Activated naive CD8-positive, alpha-beta T cell treated with anti-CD3 and anti-CD28 coated beads, Interleukin-2, amount 10 ng/mL, durations not matched to agents 7 days and 5 days (primary cell): ENCODE results near the gene MTM1. TPM values are rescaled to one million over a fixed set of nuclear protein-coding genes. Genes with fewer than 3 reads are reported as not detected.

Experiments
- ATAC-seq: fragments of 150-1000 bp; cut with Tn5 transposase; one replicate; pipeline ENCODE4 v1.10.0; 2021; ENCODE audit warnings: low read depth, moderate library complexity
- POLR2A ChIA-PET: fragments of 350-600 bp; sonication (Branson Sonifier 250); formaldehyde crosslinking; loops from one replicate; lab custom pipeline; 2021; ENCODE audit warnings: antibody characterized with exemption; lab: Charles Lee
- DNase-seq: peaks from one replicate; pipeline ENCODE4 v3.0.0; 2021
- H3K27ac Mint-ChIP-seq: one replicate; pipeline ENCODE4 v1.8.0; 2022; ENCODE audit warnings: mild to moderate bottlenecking, mixed read lengths
- H3K27me3 Mint-ChIP-seq: one replicate; pipeline ENCODE4 v1.8.0; 2022; ENCODE audit warnings: mild to moderate bottlenecking, moderate library complexity, mixed read lengths
- H3K36me3 Mint-ChIP-seq: one replicate; pipeline ENCODE4 v1.8.0; 2021; ENCODE audit warnings: mild to moderate bottlenecking, mixed read lengths
- H3K4me1 Mint-ChIP-seq: one replicate; pipeline ENCODE4 v1.8.0; 2021; ENCODE audit warnings: mixed read lengths
- H3K4me3 Mint-ChIP-seq: one replicate; pipeline ENCODE4 v1.8.0; 2022; ENCODE audit warnings: mild to moderate bottlenecking, moderate library complexity, mixed read lengths
- H3K9me3 Mint-ChIP-seq: one replicate; pipeline ENCODE4 v1.8.0; 2021; ENCODE audit warnings: mixed read lengths
- total RNA-seq, 2 experiments: library from RNA; stranded (reverse); gene quantifications; one replicate each; pipeline ENCODE4 v1.2.3, GENCODE V29; 2021

MTM1 gene
- total RNA-seq, 2 experiments from 2014 or later: 30.5 to 34.5 TPM

- POLR2A ChIA-PET: no interaction called here
- Mint-ChIP-seq H3K27ac (peak overlapping the region; percentile 38), H3K4me1 (peaks cover 19% of the 10 kb centered on the region), H3K27me3 (no peaks in the 10 kb centered on the region), H3K4me3 (no peak overlapping the region), H3K36me3 (no peaks in the 10 kb centered on the region), H3K9me3 (no peaks in the 10 kb centered on the region)
- DNase-seq: no peak
- ATAC-seq: no peak
Measured at GRCh38 chrX:150543230-150544155, 24.9 kb upstream of the MTM1 start.

GRCh38 chrX:150544222-150544787, 24.1 kb upstream of the MTM1 start:
- Mint-ChIP-seq H3K27me3 (no peaks in the 10 kb centered on the region), H3K9me3 (no peaks in the 10 kb centered on the region), H3K36me3 (no peaks in the 10 kb centered on the region), H3K27ac (peak overlapping the region; percentile 38), H3K4me3 (no peak overlapping the region), H3K4me1 (peaks cover 22% of the 10 kb centered on the region)
- DNase-seq: no peak
- POLR2A ChIA-PET: no interaction called here
- no peak for ATAC-seq

DNA sequence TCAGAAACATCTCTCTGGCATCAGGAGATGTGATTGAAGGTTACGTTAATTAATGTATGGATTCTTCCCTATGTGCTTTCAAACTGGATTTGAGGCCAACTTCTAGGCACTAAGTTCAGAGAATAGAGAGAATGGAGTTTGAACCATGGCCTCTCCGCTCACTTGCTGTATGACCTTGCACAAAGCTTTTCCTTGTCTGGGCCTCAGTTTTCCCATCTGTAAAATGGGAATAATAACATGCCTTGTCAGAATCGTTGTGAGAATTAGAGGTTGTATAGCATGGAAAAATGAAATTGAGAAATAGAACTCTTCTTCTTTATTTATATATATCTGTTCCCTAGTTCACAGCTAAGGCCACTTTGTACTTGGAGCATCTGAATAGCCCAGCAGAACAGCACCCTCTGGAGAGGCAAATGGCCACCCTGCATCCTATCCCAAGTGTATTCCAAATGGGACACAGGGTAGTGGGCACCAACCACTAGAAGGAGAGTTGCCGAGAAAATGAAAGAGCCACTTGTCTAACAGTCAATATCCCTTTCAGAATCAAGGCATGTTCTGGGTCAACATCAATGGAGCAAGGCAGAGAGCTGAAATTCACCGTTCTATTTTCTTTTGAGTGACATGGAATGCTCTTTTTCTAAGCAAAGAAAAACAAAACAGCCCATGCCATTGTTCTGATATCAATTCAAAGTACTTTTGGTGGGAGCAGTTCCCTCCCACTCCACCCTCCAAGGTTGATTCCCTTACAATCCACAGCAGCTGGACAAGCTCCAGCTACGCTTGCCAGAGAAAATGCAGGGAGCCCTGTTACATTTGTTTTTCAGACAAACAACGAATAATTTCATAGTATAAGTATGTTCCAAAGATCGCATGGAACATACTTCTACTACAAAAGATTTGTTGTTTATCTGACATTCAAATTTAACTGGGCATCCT, 23.3 kb upstream of the MTM1 start:
- Mint-ChIP-seq H3K9me3 (no peaks in the 10 kb centered on the region), H3K4me1 (peaks cover 22% of the 10 kb centered on the region), H3K4me3 (no peak overlapping the region), H3K27me3 (no peaks in the 10 kb centered on the region), H3K36me3 (no peaks in the 10 kb centered on the region), H3K27ac (no peak overlapping the region)
- POLR2A ChIA-PET: interaction anchor here (4.7 kb wide), 1 partner anchor 25 kb away, joined by 47 read pairs; the partner anchor contains the start of gene MTM1
- DNase-seq (no peak), ATAC-seq (no peak)

DNA sequence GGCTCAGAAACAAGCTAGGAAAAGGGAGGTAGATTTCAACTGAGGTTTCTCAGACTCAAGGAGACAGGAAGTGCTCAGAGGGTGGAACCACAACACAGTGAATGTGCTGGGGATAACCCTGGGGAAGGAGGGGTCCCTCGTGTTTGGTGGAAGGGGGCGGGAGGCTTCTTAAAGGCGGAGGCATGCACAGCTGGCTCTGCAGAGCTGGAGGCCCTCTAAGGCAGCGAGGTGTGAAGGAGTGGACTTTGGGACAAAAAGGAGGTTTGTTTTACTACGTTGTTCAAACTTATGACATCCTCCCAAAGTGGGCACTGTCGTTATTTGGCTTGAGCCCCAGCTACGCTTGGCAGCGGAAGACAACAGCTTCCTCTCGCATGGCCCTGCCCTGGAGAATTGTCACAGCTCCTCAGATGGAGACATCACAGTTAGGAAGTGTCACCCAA, 21.7 kb upstream of the MTM1 start:
- H3K9me3 Mint-ChIP-seq: no peaks in the 10 kb centered on the region
- H3K27ac Mint-ChIP-seq: peak overlapping the region; percentile 88
- ATAC-seq (peak; percentile 76), DNase-seq (peak; percentile 46)
- POLR2A ChIA-PET: interaction anchor here (1.1 to 4.7 kb wide), 2 partner anchors 23 to 27 kb away, joined by 4 to 47 read pairs; partner anchors contain the start of gene MTM1
- H3K27me3 Mint-ChIP-seq: no peaks in the 10 kb centered on the region
- H3K4me3 Mint-ChIP-seq: peak overlapping the region; percentile 73
- H3K36me3 Mint-ChIP-seq: no peaks in the 10 kb centered on the region
- peaks cover 22% of the 10 kb centered on the region for H3K4me1 Mint-ChIP-seq

- Mint-ChIP-seq H3K4me3 (peak overlapping the region; percentile 79), H3K27me3 (no peaks in the 10 kb centered on the region), H3K27ac (peak overlapping the region; percentile 88), H3K36me3 (no peaks in the 10 kb centered on the region), H3K4me1 (peaks cover 22% of the 10 kb centered on the region), H3K9me3 (no peaks in the 10 kb centered on the region)
- ATAC-seq: peak; percentile 22
- POLR2A ChIA-PET: interaction anchor here (1.1 to 4.7 kb wide), 2 partner anchors 22 to 26 kb away, joined by 4 to 47 read pairs; partner anchors contain the start of gene MTM1
- DNase-seq: peak; percentile 34
Measured at GRCh38 chrX:150547375-150548115, 20.9 kb upstream of the MTM1 start.

DNA sequence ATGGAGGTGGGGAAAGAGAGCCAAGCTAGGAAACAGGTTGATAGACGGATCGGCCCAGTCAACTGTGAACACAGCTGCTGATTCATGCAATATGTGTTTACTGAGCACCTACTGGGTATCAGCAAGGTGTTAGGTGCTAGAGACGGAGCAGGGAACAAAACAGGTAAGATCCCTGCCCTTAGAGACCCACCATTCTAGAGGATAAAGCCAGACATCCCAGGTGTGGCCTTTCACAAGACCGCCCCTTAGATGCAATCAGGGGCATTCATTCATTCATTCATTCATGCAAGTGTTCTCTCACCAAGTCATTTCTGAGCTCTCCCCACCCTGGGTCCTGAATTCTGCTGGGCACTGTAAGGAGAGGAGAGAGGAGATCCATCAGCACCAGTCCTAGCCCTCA, 20.2 kb upstream of the MTM1 start:
- Mint-ChIP-seq H3K4me1 (peaks cover 22% of the 10 kb centered on the region), H3K27me3 (no peaks in the 10 kb centered on the region), H3K36me3 (no peaks in the 10 kb centered on the region), H3K4me3 (peak overlapping the region; percentile 79), H3K9me3 (no peaks in the 10 kb centered on the region), H3K27ac (peak overlapping the region; percentile 77)
- DNase-seq (no peak), ATAC-seq (no peak)
- POLR2A ChIA-PET: interaction anchor here (4.7 kb wide), 1 partner anchor 21 kb away, joined by 47 read pairs; the partner anchor contains the start of gene MTM1

DNA sequence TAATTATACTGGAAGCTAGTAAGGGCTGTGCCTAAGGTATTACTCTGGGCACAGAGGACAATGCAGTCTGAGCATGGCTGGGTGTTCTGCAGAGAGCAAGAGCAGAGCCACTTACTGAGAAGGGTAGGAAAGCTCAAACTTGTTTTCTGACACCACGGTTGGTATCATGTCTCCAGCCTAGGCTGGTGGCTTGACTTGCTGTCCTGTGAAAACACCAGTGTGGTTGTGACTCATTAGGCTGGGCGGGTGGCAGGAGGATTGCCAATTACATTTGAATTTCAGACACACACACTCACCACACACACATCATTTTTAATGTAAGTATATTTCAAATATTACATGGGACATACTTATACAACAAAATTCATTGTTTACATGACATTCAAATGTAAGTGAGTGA, 19.7 kb upstream of the MTM1 start:
- POLR2A ChIA-PET: interaction anchor here (4.7 kb wide), 1 partner anchor 21 kb away, joined by 47 read pairs; the partner anchor contains the start of gene MTM1
- H3K36me3 Mint-ChIP-seq: no peaks in the 10 kb centered on the region
- H3K4me3 Mint-ChIP-seq: no peak overlapping the region
- H3K27me3 Mint-ChIP-seq: no peaks in the 10 kb centered on the region
- DNase-seq (no peak), ATAC-seq (no peak)
- no peak overlapping the region for H3K27ac Mint-ChIP-seq
- H3K9me3 Mint-ChIP-seq: no peaks in the 10 kb centered on the region
- H3K4me1 Mint-ChIP-seq: peaks cover 20% of the 10 kb centered on the region

DNA sequence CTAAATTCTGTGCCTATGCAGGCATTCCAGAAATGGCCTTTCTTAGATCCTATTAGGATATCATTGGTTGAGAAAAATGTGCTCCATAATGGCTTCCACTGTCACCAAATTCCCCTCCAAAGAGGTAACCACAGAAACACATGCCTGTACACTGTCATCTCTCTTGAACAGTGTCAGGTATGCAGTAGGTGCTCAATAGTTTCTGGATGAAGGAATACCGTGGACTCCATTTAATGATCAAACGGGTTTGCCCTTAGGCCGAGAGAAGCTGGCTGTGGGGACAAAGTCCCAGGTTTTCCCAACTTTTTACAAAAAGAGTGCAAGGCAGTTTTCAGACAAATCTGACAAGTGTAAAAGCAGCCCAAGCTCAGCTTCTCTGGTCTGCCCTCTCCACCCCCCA, 16.5 kb upstream of the MTM1 start:
- no peak for ATAC-seq
- H3K4me1 Mint-ChIP-seq: peaks cover 10% of the 10 kb centered on the region
- no peaks in the 10 kb centered on the region for H3K9me3 Mint-ChIP-seq
- no peak for DNase-seq
- H3K27ac Mint-ChIP-seq: no peak overlapping the region
- no peaks in the 10 kb centered on the region for H3K27me3 Mint-ChIP-seq
- POLR2A ChIA-PET: no interaction called here
- no peak overlapping the region for H3K4me3 Mint-ChIP-seq
- H3K36me3 Mint-ChIP-seq: no peaks in the 10 kb centered on the region

DNA sequence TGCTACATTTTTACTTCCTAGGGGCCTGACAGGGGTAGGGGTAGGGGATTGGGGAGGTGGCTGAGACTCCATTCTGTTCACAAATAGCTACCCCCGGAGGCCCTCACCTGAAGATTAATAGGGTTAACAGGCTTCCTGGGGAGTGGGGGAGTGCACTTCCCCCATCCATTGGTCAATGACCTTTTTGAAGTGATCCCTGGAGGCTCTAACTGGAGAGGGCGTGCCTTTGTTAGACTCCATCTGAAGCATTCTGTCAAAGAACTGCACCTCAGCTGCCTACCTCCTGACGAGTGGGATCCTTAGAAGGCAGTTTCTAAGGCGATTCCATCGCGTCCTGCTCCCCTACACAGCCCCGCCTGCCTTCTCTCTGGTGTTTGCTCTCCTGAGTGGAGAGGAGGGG, 10.0 kb upstream of the MTM1 start:
- H3K36me3 Mint-ChIP-seq: no peaks in the 10 kb centered on the region
- DNase-seq (no peak), ATAC-seq (no peak)
- H3K27ac Mint-ChIP-seq: no peak overlapping the region
- POLR2A ChIA-PET: no interaction called here
- no peaks in the 10 kb centered on the region for H3K4me1 Mint-ChIP-seq
- peaks cover 3% of the 10 kb centered on the region for H3K27me3 Mint-ChIP-seq
- H3K9me3 Mint-ChIP-seq: no peaks in the 10 kb centered on the region
- H3K4me3 Mint-ChIP-seq: no peak overlapping the region

DNA sequence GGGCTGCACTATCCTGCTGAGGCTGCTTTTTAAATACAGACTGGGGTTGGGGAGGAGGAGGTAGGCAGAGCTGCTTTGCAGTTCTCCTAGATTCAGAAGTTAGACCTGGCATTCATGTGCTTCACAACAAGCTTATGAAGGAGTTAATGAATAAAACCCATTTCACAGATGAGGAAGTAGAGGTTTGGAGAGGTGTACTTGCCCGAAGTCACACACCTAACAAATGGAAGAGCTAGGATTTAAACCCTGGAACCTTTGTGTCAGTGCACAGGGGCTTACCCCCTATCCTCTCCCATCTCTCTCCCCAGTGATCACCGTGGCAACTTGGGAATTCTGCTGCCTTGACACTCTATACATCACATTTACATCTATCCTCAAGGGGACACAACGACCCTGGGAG, 3.6 kb upstream of the MTM1 start:
- H3K27ac Mint-ChIP-seq: no peak overlapping the region
- DNase-seq (no peak), ATAC-seq (no peak)
- H3K4me3 Mint-ChIP-seq: no peak overlapping the region
- peaks cover 5% of the 10 kb centered on the region for H3K4me1 Mint-ChIP-seq
- H3K27me3 Mint-ChIP-seq: peaks cover 2% of the 10 kb centered on the region
- peaks cover 3% of the 10 kb centered on the region for H3K36me3 Mint-ChIP-seq
- H3K9me3 Mint-ChIP-seq: no peaks in the 10 kb centered on the region
- POLR2A ChIA-PET: no interaction called here

DNA sequence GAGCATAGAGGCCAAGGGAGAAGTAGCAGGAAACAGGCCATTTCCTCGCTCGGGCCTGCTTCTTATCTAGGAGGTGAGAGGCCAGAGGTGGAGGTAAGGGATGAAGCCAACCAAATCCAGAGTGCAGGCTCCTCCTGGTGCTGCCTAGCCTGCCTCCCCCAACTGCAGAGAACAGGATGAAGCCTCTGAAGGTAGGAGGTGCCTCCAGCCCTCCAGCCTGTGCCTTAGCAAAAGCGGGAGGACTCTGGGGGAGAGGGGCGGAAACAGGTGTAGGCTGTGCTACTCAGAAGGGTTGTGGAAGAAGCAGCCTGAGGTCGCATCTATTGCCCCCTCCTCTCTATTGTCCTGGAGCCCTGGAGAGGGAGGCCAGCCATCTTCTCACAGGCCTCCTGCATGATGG, 2.9 kb upstream of the MTM1 start:
- POLR2A ChIA-PET: no interaction called here
- Mint-ChIP-seq H3K4me3 (no peak overlapping the region), H3K9me3 (no peaks in the 10 kb centered on the region), H3K4me1 (peaks cover 7% of the 10 kb centered on the region), H3K27me3 (no peaks in the 10 kb centered on the region), H3K27ac (no peak overlapping the region), H3K36me3 (peaks cover 3% of the 10 kb centered on the region)
- ATAC-seq: no peak
- no peak for DNase-seq

- POLR2A ChIA-PET: interaction anchor here (5.7 kb wide), 1 partner anchor 19 kb away, joined by 47 read pairs; no protein-coding TSS in a partner anchor
- Mint-ChIP-seq H3K4me3 (no peak overlapping the region), H3K4me1 (peaks cover 13% of the 10 kb centered on the region), H3K9me3 (no peaks in the 10 kb centered on the region), H3K36me3 (peaks cover 5% of the 10 kb centered on the region), H3K27me3 (no peaks in the 10 kb centered on the region), H3K27ac (no peak overlapping the region)
- ATAC-seq: no peak
- DNase-seq: no peak
Measured at GRCh38 chrX:150566734-150567182, 1.7 kb upstream of the MTM1 start.
